HG03571 (cell line): ENCODE measurements around the gene CCL7.

Source experiments
- ATAC-seq: cut with Tn5 transposase; IDR thresholded peaks from one replicate; pipeline ENCODE4 v1.9.1; 2021; ENCODE audit not compliant: unreplicated experiment

The CCL7 gene

DNA sequence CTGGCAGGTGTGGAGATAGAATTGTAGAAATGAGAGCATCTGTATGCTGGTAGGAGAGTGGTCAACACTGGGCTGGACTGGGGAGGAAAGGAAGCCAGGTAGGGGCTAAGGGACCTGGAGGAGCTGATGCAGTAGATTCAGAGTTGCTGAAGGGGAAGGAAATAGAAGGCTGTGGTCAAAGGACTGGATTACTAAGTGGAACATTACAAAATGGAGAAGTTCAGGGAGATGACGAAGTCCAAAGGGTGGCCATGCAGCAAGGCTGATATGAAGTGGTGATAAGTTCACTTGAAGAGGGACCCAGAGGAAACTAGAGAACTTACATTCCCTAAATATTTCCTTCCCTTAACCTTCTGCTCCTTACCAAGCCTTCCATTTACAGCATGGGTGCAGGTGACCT, 23.6 kb upstream of the CCL7 start:
- no peak for ATAC-seq

DNA sequence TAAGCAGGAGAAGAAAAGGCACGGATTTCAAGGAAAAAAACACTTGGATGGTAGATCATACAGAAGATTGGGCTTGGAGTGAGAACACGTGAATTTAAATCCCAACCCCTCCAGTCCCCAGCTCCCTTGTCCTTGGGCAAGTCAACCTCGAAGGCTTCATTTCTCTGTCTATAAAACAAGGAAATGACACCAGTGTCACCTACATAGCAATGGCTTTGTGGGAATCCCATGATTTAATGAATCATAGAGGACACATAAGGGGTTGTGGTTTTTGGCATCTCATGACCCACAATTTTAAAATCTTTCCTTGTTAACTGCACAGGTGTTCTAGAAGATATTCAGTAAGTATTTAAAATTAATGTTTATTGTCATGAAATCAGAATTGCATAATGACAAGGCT, 23.1 kb upstream of the CCL7 start:
- ATAC-seq, result no peak

DNA sequence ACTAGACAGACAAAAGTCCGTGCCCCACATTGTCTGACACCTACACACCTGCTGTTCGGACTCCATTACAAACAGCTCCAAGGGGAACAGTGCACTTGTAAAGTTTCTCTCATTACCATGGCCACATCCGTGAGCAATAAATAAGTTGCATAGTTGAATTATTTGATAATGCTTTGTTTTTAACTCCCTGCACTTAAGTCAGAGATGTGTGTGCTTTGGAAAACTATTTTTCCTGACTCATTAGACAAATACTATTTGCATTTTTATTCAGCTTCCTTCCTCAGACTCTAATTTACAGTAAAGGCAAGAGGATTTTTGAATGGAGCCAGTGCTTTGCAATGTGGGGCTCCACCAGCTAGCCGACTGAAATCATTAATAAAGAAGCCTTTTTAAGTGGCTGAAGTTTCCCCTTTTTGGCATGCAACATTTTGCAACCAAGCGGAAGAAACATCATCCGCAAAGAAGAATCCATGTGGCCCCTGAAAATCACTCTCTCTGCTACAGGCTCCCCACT, 21.5 kb upstream of the CCL7 start:
- ATAC-seq, result no peak

DNA sequence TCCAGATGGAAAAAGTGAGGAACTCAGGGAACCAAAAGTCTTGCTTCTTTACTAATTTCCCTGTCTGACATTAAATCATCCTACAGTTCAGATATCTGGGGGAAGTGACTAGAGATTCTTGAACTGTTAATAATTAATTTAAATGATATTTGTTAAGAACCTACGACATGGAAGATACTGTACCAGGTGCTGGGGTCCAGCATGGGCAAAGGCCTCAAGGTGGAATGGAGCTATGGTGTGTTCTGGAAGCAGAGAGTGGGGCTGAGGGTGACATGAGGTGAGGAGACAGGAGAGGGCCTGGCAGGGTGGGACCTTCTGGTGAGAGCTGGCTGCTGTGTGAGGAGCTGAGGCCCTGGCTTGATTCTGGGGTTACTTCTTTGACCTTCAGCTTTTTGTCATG, 21.0 kb upstream of the CCL7 start:
- ATAC-seq, result no peak

DNA sequence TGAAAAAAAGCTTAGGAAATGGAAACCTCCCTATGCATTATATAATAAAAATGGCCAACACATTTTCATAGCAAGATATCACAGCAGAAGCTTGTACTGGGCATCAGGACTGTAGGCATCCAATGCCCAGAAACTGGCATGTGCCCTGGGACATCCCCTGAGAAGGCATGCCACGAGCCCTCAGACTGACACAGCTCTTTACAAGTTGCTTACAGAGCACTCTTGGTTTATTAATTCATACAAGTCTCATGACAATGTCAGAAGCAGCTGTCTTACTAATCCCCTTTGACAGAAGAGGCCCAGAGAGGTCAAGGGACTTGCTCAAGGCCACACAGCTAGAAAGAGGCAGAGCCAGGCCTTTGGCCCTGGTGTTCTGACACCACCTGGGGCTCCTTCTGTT, 20.5 kb upstream of the CCL7 start:
- no peak for ATAC-seq

GRCh38 chr17:34251186-34251585, 18.8 kb upstream of the CCL7 start:
- no peak for ATAC-seq

- ATAC-seq, result no peak
Observed at GRCh38 chr17:34252095-34252443, 18.0 kb upstream of the CCL7 start.

DNA sequence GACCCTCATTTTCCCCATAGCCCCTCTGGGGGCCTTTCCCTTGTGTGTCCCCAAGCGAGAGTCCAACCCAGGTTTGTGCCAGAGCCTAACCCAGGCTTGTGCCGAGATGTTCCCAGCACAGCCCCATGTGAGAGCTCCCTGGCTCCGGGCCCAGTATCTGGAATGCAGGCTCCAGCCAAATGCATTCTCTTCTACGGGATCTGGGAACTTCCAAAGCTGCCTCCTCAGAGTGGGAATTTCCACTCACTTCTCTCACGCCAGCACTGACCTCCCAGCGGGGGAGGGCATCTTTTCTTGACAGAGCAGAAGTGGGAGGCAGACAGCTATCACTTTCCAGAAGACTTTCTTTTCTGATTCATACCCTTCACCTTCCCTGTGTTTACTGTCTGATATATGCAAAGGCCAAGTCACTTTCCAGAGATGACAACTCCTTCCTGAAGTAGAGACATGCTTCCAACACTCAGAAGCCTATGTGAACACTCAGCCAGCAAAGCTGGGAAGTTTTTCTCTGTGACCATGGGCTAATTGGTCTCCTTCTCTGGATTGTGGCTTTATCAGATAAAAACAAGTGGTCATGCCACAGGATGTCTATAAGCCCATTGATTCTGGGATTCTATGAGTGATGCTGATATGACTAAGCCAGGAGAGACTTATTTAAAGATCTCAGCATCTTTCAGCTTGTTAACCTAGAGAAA, 17.4 kb upstream of the CCL7 start:
- no peak for ATAC-seq

GRCh38 chr17:34253139-34253525, 16.9 kb upstream of the CCL7 start:
- no peak for ATAC-seq

- no peak for ATAC-seq
Observed at GRCh38 chr17:34254146-34254545, 15.9 kb upstream of the CCL7 start.

GRCh38 chr17:34254651-34255380, 15.2 kb upstream of the CCL7 start, which contains the start of gene CCL2:
Gene CCL2, plus strand, starts transcription at chr17:34255285. Its CDS starts 65 bp downstream, at chr17:34255350.
- ATAC-seq, result no peak

- ATAC-seq, result no peak
Observed at GRCh38 chr17:34255381-34255732, 14.7 kb upstream of the CCL7 start.

- no peak for ATAC-seq
Observed at GRCh38 chr17:34255841-34256240, 14.2 kb upstream of the CCL7 start.

- no peak for ATAC-seq
Observed at GRCh38 chr17:34257299-34257985, 12.6 kb upstream of the CCL7 start.

DNA sequence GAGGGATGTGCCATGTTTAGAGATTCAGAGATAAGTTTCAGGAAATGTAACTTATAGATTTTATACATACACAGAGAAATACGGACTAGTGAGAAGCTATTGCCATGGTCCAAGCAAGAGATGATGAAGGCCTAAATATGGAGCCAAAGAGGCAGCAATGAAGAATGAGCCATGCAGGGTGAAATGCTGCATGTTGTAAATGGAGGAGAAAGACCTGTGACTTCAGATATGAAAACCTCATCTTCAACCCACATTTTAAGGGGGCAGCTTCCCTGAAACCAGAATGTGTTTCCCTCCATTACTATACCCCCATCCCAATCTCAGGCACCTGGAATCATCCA, 12.1 kb upstream of the CCL7 start:
- ATAC-seq, result no peak

GRCh38 chr17:34259146-34259545, 10.9 kb upstream of the CCL7 start:
- no peak for ATAC-seq

GRCh38 chr17:34260861-34261260, 9.2 kb upstream of the CCL7 start:
- no peak for ATAC-seq

DNA sequence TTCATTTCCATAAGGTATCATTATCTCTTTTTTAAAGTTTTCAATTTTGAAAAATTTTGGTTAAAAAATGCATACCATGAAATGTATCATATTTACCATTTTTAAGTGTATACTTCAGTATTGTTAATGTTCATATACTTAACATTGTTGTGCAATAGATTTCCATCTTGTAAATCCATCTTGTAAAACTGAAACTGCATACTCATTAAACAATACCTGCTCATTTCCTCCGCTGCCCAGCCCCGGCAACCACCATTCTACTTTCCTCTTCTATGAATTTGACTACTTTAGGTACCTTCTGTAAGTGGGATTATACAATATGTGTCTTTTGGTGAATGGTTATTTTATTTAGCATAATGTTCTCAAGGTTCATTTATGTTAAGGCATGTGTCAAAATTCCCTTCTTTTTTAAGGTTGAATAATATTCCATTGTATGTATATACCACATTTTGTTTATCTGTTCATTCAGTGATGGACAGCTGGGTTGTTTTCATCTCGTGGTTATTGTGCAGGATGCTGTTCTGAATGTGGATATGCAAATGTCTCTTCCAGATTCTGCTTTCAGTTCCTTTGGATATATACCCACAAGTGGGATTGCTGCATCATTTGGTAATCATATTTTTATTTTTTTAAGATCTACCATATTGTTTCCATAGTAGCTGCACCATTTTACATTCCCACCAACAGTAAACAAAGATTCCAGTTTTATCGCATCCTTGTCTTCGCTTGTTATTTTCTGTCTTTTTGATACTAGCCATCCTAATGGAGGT, 8.3 kb upstream of the CCL7 start:
- ATAC-seq, result no peak

- no peak for ATAC-seq
Observed at GRCh38 chr17:34265711-34266110, 4.3 kb upstream of the CCL7 start.

DNA sequence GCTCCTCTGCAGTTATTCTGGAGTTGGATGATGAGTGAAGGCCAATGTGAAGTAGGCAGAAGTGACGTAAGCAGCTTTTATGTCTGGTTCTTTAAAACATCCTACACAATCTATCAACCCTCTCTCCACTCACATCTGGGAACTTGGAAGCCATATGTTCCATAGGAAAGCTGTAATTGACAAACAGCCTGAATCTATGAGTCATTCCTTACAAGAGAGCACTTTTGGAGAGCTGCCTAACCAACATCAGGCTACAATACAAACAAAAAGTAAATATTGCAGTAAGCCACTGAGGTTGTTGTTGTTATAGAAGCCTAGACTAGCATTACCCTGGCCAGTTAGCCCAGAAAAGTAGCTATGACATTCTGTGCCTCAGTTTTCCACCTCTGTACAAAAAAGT, 5.9 kb downstream of the CCL7 start:
- no peak for ATAC-seq

- no peak for ATAC-seq
Observed at GRCh38 chr17:34276826-34277225, 6.8 kb downstream of the CCL7 start.
